ENCODE data around the gene IQCE. TPM values are rescaled to one million over a fixed set of nuclear protein-coding genes. Genes with fewer than 3 reads are reported as not detected.
"Not testable (repeated sequence)": the region's sequence is repeated elsewhere in the genome, so short reads cannot be mapped to it uniquely, and the experiment has no call there.

IQCE gene
- total RNA-seq, 1 donor from 2014 or later, result 32.0 TPM

DNA sequence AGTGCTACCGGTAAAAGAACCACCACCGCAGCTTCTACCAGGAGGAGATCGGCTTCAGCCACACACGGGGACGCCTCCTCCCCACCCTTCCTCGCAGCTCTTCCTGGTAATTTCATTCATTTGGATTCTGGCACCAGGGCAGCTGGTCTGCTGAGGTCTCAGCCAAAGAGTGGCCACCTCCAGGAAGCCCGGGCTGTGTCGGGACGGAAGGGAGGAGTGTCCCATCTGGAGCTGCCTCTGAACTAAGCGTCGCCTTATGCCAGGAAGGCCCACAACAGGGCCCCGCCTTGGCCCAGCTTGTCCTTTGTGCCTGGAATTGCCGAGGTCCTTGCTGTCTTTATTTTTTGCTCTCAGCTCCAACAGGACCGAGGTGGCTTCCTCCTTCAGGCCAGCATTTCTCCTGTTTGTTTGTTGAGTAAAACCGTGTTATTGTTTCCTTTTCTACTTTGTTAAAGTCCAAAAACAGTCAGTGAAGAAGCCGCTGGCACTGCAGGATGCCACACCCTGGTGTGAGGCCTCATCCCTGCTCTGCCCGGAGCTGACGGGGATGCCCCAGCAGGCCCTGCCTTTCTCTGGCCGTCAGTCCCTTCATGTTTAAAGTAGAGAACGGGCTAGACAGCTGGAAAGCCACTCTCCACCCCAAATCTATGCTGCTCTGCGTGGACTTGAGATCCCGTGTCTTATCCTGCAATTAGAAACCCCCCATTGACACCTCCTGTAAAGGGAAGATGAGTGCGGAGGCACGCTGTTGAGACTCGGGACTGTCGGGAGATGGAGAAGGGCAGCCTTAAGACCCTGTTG, 48.5 kb downstream of the IQCE start:
- peaks cover 35% of the 10 kb centered on the region for H3K4me1 ChIP-seq
- DNase-seq (no peak), ATAC-seq (peak; percentile 57 to 63)
- H3K9me3 ChIP-seq, result no peaks in the 10 kb centered on the region
- intact Hi-C loops (cut with DNase I), result no loop called here
- peaks cover 9% of the 10 kb centered on the region for H3K36me3 ChIP-seq
- H3K27me3 ChIP-seq (ENCODE audit: low read depth), result no peaks in the 10 kb centered on the region
- H3K4me3 ChIP-seq, result no peak overlapping the region
- TF ChIP-seq, protein P1, sequence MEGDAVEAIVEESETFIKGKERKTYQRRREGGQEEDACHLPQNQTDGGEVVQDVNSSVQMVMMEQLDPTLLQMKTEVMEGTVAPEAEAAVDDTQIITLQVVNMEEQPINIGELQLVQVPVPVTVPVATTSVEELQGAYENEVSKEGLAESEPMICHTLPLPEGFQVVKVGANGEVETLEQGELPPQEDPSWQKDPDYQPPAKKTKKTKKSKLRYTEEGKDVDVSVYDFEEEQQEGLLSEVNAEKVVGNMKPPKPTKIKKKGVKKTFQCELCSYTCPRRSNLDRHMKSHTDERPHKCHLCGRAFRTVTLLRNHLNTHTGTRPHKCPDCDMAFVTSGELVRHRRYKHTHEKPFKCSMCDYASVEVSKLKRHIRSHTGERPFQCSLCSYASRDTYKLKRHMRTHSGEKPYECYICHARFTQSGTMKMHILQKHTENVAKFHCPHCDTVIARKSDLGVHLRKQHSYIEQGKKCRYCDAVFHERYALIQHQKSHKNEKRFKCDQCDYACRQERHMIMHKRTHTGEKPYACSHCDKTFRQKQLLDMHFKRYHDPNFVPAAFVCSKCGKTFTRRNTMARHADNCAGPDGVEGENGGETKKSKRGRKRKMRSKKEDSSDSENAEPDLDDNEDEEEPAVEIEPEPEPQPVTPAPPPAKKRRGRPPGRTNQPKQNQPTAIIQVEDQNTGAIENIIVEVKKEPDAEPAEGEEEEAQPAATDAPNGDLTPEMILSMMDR (IDR thresholded peaks at IDR 0.05), result no peak
- H3K27ac ChIP-seq, result peak overlapping the region; percentile 82

- Histone ChIP-seq H3K36me3 (peaks cover 7% of the 10 kb centered on the region), H3K4me1 (peaks cover 36% of the 10 kb centered on the region), H3K27me3 (ENCODE audit: low read depth) (no peaks in the 10 kb centered on the region), H3K27ac (peak overlapping the region; percentile 82), H3K9me3 (no peaks in the 10 kb centered on the region), H3K4me3 (no peak overlapping the region)
- ATAC-seq (no peak), DNase-seq (no peak)
- TF ChIP-seq, protein P1 (IDR thresholded peaks at IDR 0.05), result no peak
- intact Hi-C loops (cut with DNase I), result no loop called here
These were observed 49.4 kb downstream of the IQCE start for GRCh38 chr7:2607923-2608904.

DNA sequence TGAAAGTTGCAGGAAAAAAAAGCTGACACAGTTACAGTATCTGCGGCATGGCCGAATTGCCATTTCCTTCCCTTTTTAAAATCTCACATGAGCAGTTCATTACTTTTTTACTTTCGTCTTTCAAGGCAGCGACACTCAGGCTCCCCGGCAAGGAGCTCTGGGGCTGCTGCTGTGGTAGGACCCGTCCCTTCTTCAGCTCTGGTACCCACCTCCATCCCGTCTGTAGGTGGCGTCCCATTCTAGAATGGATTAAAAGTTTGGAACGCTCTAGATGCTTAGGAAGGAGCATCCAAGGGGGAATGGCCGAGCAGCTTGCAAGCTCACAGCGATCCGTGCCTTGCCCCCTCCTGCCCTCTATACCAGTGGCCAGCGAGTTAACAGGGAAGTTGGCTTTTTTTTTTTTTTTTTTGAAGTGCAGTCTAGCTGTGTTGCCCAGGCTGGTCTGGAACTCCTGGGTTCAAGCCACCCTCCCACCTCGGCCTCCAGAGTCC, 50.2 kb downstream of the IQCE start:
- Histone ChIP-seq H3K4me1 (peaks cover 43% of the 10 kb centered on the region), H3K9me3 (no peaks in the 10 kb centered on the region), H3K27me3 (ENCODE audit: low read depth) (no peaks in the 10 kb centered on the region), H3K36me3 (peaks cover 7% of the 10 kb centered on the region), H3K4me3 (no peak overlapping the region), H3K27ac (peak overlapping the region; percentile 82)
- no peak for DNase-seq
- TF ChIP-seq, protein P1 (IDR thresholded peaks at IDR 0.05), result peak; percentile 12
- intact Hi-C loops (cut with DNase I), result no loop called here
- peak; percentile 29 to 35 for ATAC-seq

DNA sequence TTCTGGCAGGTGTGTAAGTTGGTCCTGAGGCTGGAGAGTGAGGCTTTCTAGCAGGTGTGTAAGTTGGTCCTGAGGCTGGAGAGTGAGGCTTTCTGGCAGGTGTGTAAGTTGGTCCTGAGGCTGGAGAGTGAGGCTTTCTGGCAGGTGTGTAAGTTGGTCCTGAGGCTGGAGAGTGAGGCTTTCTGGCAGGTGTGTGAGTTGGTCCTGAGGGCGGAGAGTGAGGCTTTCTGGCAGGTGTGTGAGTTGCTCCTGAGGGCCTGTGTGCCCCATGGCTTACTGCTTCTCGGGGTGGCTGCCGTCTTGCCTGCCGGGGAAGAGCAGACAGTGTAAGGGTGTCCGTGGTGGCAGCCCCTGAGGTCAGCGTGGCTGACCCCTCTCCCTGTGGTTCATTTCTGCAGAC, 50.9 kb downstream of the IQCE start:
- H3K36me3 ChIP-seq; intact Hi-C loops (cut with DNase I); H3K27ac ChIP-seq; ATAC-seq; H3K9me3 ChIP-seq; DNase-seq; H3K4me3 ChIP-seq; H3K27me3 ChIP-seq (ENCODE audit: low read depth): not testable (repeated sequence)
- peaks cover 49% of the 10 kb centered on the region for H3K4me1 ChIP-seq

DNA sequence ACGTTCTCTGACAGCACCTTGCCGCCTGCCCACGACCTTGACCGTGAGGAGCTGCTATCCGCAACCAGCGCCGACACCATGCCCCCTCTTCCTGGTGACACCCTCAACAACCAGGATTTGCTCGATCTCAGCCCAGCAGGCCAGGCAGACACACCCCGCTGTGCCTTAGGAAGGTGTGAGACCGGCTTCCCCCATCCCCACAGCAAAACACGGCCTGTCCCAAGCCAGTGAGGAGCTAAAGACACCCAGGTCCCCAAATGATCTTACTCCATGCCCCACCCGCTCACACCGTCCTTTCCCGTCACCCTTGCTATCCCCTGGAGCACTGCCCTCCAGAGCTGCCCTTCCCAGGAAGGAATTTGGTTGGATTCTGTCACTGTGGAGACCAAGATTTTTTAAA, 51.7 kb downstream of the IQCE start:
- intact Hi-C loops (cut with DNase I), result no loop called here
- Histone ChIP-seq H3K9me3 (no peaks in the 10 kb centered on the region), H3K27me3 (ENCODE audit: low read depth) (no peaks in the 10 kb centered on the region), H3K27ac (no peak overlapping the region), H3K36me3 (peaks cover 6% of the 10 kb centered on the region), H3K4me3 (no peak overlapping the region), H3K4me1 (peaks cover 52% of the 10 kb centered on the region)
- DNase-seq, result no peak
- no peak for ATAC-seq
- TF ChIP-seq, protein P1 (IDR thresholded peaks at IDR 0.05), result no peak
